H7 (cell line): ENCODE measurements around the gene SSTR1. TPM values are rescaled to one million over a fixed set of nuclear protein-coding genes. Genes with fewer than 3 reads are reported as not detected.

Source experiments
- DNase-seq: peaks from one replicate; pipeline ENCODE4 v3.0.0; 2012
- H3K27me3 ChIP-seq: 2 replicates; pipeline ENCODE4 v1.6.0; 2011; ENCODE audit warnings: mild to moderate bottlenecking, low read length; ENCODE audit not compliant: control insufficient read depth, insufficient read depth
- H3K36me3 ChIP-seq: replicated peaks from 2 replicates; pipeline ENCODE4 v1.5.1; 2011; ENCODE audit warnings: low read length; ENCODE audit not compliant: control insufficient read depth, insufficient read depth
- H3K4me3 ChIP-seq: 2 replicates; pipeline ENCODE4 v1.5.1; 2011; ENCODE audit warnings: low read depth, mild to moderate bottlenecking, control low read depth, low read length, moderate library complexity; ENCODE audit not compliant: insufficient read depth
- total RNA-seq: library from RNA; depleted of rRNA; stranded (reverse); fragments of >200 nt; shearing (Covaris generic); gene quantifications from 2 replicates; pipeline ENCODE4 v1.2.3, GENCODE V29; 2014

The SSTR1 gene
- total RNA-seq, 1 experiment from 2014 or later = 2.0 TPM

GRCh38 chr14:38208618-38209562 lies 1.2 kb downstream of the SSTR1 start:
- peak; percentile 82 for DNase-seq
- Histone ChIP-seq H3K27me3 (peaks cover 76% of the 10 kb centered on the region), H3K4me3 (peak overlapping the region; percentile 31), H3K36me3 (no peaks in the 10 kb centered on the region)

GRCh38 chr14:38209572-38210557 lies 2.2 kb downstream of the SSTR1 start:
- DNase-seq = peak; percentile 50
- Histone ChIP-seq H3K27me3 (peaks cover 77% of the 10 kb centered on the region), H3K4me3 (peak overlapping the region; percentile 31), H3K36me3 (no peaks in the 10 kb centered on the region)

DNA sequence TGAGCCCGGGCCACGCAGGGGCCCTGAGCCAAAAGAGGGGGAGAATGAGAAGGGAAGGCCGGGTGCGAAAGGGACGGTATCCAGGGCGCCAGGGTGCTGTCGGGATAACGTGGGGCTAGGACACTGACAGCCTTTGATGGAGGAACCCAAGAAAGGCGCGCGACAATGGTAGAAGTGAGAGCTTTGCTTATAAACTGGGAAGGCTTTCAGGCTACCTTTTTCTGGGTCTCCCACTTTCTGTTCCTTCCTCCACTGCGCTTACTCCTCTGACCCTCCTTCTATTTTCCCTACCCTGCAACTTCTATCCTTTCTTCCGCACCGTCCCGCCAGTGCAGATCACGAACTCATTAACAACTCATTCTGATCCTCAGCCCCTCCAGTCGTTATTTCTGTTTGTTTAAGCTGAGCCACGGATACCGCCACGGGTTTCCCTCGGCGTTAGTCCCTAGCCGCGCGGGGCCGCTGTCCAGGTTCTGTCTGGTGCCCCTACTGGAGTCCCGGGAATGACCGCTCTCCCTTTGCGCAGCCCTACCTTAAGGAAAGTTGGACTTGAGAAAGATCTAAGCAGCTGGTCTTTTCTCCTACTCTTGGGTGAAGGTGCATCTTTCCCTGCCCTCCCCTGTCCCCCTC lies 3.0 kb downstream of the SSTR1 start:
- DNase-seq = peak; percentile 73
- Histone ChIP-seq H3K4me3 (peak overlapping the region; percentile 29), H3K36me3 (no peaks in the 10 kb centered on the region), H3K27me3 (peaks cover 77% of the 10 kb centered on the region)

DNA sequence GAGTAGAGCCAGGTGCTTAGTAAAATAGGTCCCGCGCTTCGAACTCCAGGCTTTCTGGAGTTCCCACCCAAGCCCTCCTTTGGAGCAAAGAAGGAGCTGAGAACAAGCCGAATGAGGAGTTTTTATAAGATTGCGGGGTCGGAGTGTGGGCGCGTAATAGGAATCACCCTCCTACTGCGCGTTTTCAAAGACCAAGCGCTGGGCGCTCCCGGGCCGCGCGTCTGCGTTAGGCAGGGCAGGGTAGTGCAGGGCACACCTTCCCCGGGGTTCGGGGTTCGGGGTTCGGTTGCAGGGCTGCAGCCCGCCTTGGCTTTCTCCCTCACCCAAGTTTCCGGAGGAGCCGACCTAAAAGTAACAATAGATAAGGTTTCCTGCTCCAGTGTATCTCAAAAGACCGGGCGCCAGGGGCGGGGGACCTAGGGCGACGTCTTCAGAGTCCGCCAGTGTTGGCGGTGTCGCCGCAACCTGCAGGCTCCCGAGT lies 3.6 kb downstream of the SSTR1 start:
- H3K27me3 ChIP-seq = peaks cover 75% of the 10 kb centered on the region
- peak; percentile 60 for DNase-seq
- H3K36me3 ChIP-seq = no peaks in the 10 kb centered on the region
- peak overlapping the region; percentile 29 for H3K4me3 ChIP-seq

- H3K36me3 ChIP-seq = no peaks in the 10 kb centered on the region
- DNase-seq = no peak
- H3K4me3 ChIP-seq = no peak overlapping the region
- H3K27me3 ChIP-seq = peaks cover 70% of the 10 kb centered on the region
These were observed 4.4 kb downstream of the SSTR1 start for GRCh38 chr14:38212111-38212510.

DNA sequence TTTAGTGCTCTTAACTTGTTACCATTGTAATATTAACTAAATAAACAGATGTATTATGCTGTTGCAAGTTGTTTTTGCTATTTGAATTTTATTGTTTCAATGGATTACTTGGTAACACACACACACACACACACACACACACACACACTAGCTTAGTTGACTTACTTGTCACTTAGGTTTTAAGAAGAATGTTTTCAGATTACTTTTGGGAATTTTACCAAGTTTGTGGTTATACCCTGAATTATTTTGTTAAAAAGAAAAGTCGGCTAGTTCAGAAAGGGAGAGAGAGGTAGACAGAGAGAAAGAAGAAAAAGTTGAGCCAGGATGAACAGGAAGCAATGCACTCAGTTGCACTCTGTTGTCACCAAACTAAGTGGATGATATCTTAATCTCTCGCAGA lies 5.3 kb downstream of the SSTR1 start:
- Histone ChIP-seq H3K27me3 (peaks cover 61% of the 10 kb centered on the region), H3K4me3 (no peak overlapping the region), H3K36me3 (no peaks in the 10 kb centered on the region)
- no peak for DNase-seq

DNA sequence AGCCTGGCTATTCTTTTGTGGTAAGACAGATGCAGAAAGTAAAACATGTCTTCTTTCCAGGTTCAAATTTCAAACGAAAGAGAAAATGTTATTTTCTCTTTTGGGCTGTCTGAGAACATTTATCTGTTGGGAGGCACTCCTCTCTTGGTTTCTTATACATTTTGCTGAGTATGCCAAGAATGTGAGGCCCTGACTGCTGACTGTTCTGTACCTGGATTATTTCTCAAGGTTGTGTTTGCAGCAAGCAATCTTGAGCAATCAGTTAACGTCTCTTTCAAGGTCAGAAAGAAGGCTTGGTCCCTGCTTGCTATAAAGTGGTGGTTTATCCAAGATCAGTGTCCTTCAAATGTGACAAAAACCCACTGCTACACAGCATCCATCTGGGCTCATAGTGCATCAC lies 9.8 kb downstream of the SSTR1 start:
- peaks cover 21% of the 10 kb centered on the region for H3K27me3 ChIP-seq
- no peak overlapping the region for H3K4me3 ChIP-seq
- no peaks in the 10 kb centered on the region for H3K36me3 ChIP-seq
- DNase-seq = no peak

DNA sequence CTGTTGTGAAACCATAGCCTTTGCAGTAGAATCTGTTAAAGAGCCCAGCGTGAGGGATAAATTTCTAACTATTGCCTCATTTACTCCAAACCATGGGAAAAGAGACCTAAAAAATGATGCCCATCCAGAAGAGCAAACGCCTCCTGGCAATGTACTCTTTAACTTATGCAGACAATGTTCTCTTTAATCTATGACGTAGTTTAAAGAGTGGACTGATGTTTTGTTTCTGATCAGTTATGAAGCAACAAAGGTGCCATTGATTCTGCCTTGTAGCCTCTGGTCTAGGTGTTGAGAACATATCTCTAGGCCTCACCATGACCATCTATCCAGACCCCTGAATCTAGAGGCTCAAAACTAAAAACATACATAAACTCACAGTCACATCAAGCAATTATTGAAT lies 13.4 kb downstream of the SSTR1 start:
- H3K36me3 ChIP-seq = no peaks in the 10 kb centered on the region
- peaks cover 8% of the 10 kb centered on the region for H3K27me3 ChIP-seq
- H3K4me3 ChIP-seq = no peak overlapping the region
- DNase-seq = no peak

DNA sequence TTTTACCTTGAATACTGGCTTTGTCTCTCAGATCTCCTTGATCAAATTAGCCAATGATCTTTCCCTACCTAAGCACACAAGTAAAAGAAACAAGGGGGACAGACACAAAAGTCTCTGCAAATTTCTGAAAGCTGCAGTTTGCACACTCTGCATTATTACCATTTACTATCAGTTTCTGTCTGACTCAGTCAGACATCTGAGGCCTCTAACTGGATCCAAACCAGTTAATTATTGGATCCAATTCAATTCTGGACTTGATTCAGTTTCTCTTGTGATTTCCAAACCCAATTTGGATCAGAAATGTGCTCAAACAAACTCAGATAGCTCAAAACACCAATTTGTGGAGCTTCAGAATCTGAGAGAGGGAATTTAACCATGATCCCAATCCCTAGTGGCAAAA lies 16.6 kb downstream of the SSTR1 start:
- no peak overlapping the region for H3K4me3 ChIP-seq
- DNase-seq = no peak
- no peaks in the 10 kb centered on the region for H3K36me3 ChIP-seq
- peaks cover 3% of the 10 kb centered on the region for H3K27me3 ChIP-seq

GRCh38 chr14:38225946-38226345 lies 18.2 kb downstream of the SSTR1 start:
- H3K36me3 ChIP-seq = no peaks in the 10 kb centered on the region
- DNase-seq = no peak
- H3K4me3 ChIP-seq = no peak overlapping the region
- no peaks in the 10 kb centered on the region; the same call in none of the 2 replicates for H3K27me3 ChIP-seq

DNA sequence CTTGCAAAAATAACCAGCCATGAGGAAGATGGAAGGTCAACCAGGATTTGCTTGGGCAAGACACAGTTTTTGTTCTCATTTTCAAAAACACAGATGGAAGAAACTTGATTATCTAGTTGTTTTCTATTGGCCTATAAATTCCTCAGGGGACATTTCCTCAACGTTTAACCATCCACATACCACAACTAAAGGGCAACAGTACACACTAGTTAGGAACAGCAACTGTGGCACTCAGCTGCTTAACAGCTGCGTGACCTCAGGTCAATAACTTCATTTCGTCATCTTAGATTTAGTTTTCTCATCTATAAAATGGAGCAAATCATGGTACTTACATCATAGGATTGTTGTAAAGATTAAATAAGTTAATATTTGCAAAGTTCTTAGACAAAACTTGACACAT lies 18.7 kb downstream of the SSTR1 start:
- Histone ChIP-seq H3K4me3 (no peak overlapping the region), H3K27me3 (no peaks in the 10 kb centered on the region; the same call in 1 of the 2 replicates), H3K36me3 (no peaks in the 10 kb centered on the region)
- no peak for DNase-seq

DNA sequence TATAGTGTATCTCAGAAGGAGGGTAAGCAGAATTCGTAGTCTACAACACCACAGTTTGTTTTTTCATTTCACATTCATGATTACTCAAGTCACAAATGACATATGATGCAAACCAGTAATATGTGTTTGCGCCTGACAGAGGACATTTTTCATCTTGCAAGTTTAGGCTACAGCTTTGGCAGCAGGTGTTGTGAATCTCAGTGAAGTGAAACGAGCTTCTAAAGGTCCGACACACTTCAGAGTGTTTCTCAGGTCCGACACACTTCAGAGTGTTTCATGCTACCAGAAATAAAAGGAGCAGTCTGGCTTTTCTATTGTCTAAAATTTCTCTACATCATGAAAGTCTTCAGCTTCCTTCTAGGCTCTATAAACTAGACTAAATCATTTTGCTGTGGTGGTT lies 25.5 kb downstream of the SSTR1 start:
- no peak overlapping the region for H3K4me3 ChIP-seq
- H3K36me3 ChIP-seq = no peaks in the 10 kb centered on the region
- no peak for DNase-seq
- no peaks in the 10 kb centered on the region for H3K27me3 ChIP-seq

- H3K36me3 ChIP-seq = no peaks in the 10 kb centered on the region
- no peak overlapping the region for H3K4me3 ChIP-seq
- no peaks in the 10 kb centered on the region for H3K27me3 ChIP-seq
- DNase-seq = no peak
These were observed 30.6 kb downstream of the SSTR1 start for GRCh38 chr14:38238332-38238731.

DNA sequence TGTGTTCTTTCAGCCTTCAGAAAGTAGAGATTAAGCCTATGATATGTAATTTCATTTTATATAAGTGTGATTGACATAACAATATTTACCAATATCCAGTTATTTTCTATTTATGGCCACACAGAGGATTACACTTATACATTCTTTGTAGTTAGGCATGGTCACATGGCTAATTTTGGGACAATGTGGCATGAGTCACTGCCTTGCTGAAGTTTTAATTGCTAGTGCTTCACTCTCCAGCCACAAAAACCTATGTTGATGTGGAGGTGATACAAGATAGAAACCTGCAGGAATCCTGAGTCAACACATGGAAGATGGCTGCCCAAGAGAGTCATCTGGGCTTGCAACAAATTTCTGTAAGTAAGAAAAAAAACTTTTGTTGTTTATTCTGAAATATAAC lies 31.2 kb downstream of the SSTR1 start:
- H3K36me3 ChIP-seq = no peaks in the 10 kb centered on the region
- H3K27me3 ChIP-seq = no peaks in the 10 kb centered on the region
- DNase-seq = no peak
- H3K4me3 ChIP-seq = no peak overlapping the region
